Medulla oblongata (tissue), 1 donor: ENCODE data around the gene LGALS7.
"Not testable (repeated sequence)": the region's sequence is repeated elsewhere in the genome, so short reads cannot be mapped to it uniquely, and the experiment has no call there.

Experiments
- DNase-seq: peaks from one replicate; pipeline ENCODE4 v3.0.0-alpha.2; 2015; ENCODE audit errors: extremely low spot score

Gene LGALS7

DNA sequence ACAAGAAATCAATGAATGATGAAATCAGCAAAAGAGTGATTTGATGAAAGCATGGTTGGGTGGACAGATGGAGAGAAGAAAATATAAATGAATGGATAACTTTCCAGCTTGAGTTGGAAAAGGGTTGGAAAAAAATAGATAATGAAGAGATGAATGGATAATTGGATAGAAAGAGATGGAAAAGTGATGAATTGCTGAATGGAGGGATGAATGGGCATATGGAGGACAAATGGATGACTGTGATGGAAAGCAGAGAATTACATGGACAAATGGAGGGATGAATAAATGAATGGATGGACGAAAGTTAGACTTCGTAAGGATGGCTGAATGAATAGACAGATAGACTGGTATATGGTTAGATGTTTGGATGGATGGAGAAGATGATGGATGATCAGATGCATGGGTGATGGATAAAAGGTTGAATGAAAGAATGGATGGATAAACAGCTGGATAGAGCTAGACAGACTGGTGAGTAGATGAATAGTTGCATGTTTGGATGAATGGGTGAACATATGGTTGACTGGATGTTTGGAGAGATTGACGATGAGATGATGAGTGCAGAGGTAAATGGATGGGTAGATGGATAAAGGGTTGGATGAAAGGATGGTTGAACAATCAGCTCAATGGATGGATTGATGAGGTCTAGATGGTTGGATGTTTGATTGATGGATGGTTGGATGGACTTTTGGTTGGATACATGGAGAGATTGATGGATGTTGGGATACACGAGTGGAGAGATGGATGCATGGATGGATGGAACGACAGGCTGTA lies 27.4 kb upstream of the LGALS7 start:
- no peak for DNase-seq

- DNase-seq = no peak
Observed at GRCh38 chr19:38799104-38799503, 25.8 kb upstream of the LGALS7 start.

DNA sequence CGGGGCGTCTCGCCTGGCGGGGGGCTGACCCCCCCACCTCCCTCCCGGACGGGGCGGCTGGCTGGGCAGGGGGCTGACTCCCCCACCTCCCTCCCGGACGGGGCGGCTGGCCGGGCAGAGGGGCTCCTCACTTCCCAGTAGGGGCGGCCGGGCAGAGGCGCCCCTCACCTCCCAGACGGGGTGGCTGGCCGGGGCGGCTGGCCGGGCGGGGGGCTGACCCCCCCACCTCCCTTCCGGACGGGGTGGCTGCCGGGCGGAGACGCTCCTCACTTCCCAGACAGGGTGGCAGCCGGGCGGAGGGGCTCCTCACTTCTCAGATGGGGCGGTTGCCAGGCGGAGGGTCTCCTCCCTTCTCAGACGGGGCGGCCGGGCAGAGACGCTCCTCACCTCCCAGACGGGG lies 24.5 kb upstream of the LGALS7 start:
- DNase-seq = not testable (repeated sequence)

GRCh38 chr19:38796154-38796553 lies 22.8 kb upstream of the LGALS7 start:
- no peak for DNase-seq

DNA sequence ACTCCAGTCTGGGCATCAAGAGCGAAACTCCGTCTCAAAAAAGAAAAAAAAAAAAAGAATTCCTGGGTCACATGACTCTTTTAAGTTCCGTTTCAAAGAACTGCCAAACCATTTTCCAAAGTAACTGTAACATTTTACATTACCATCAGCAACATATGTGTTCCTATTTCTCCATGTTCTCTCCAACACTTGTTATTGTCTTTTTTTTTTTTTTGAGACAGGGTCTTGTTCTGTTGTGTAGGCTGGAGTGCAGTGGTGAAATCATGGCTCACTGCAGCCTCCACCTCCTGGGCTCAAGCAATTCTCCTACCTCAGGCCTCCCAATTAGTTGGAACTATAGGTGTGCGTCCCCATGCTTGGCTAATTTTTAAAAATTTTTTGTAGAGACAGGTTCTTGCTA lies 22.2 kb upstream of the LGALS7 start:
- no peak for DNase-seq

GRCh38 chr19:38793671-38794070 lies 20.4 kb upstream of the LGALS7 start:
- no peak for DNase-seq

DNA sequence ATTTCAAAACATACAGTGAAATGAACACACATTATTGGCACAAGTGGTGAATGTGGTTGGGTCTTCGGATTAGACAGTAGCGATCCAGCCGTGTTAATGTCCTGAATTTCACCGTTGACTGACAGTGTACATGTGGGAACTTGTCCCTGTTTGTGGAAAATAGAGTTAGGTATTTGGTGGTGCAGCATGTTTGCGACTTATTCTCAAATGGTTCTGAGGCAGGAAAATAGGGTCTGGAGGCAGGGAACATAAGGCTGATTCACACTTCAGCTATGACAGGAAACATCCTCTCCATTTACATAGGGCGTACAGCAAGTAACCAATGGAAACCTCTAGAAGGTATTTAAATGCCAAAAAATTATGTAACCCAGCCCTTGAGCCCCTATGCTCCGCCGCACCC lies 19.9 kb upstream of the LGALS7 start:
- no peak for DNase-seq

DNA sequence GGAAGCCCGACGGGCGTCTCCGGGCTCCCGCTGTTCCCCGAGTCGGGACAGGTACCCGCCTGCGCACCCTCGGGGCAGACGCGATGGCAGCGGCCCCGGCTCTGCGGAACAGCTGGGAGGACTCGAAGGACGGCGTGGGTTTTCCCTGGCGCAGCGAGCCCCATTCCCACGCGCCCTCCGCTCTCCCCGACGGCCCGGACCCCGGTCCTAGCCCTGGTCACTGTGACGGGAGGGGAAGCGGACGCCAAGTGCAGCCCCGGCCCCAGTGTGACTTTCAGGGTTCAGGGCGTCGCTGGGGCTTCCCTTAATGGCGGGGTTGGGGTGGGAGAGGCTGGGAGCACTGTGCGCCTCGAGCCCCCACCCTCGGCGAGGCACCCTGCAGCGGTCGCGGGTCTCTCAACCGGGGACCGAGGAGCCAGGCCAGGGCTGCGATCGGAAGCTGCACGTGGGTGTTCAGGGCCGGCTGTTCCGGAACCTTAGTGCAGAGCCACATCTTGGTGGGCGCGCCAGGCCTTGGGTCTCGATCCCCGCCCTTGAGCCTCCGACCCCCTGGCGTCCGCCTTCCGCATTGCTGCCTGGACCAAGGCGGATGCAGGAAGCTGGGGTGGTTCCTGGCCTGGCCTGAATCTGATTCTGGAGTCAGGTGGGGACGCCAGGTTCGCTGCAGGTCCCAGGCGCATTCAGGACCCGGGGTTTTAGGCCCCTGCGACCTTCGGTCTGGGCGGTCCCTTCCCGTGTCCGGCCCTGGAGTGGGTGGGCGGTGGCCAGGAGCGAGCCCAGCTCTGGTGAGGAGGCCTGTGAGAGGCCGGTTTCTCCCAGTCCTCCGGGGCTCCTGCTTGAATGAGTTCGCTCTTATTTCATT lies 19.2 kb upstream of the LGALS7 start:
- DNase-seq = no peak

- not testable (repeated sequence) for DNase-seq
Observed at GRCh38 chr19:38791451-38792064, 18.2 kb upstream of the LGALS7 start.

- DNase-seq = not testable (repeated sequence)
Observed at GRCh38 chr19:38790507-38791403, 17.4 kb upstream of the LGALS7 start.

GRCh38 chr19:38788478-38789243 lies 15.3 kb upstream of the LGALS7 start, which contains the start of gene LGALS7B:
TSS of gene LGALS7B (plus strand) at chr19:38789200. CDS start at chr19:38789227, 27 bp downstream.
- no peak for DNase-seq

DNA sequence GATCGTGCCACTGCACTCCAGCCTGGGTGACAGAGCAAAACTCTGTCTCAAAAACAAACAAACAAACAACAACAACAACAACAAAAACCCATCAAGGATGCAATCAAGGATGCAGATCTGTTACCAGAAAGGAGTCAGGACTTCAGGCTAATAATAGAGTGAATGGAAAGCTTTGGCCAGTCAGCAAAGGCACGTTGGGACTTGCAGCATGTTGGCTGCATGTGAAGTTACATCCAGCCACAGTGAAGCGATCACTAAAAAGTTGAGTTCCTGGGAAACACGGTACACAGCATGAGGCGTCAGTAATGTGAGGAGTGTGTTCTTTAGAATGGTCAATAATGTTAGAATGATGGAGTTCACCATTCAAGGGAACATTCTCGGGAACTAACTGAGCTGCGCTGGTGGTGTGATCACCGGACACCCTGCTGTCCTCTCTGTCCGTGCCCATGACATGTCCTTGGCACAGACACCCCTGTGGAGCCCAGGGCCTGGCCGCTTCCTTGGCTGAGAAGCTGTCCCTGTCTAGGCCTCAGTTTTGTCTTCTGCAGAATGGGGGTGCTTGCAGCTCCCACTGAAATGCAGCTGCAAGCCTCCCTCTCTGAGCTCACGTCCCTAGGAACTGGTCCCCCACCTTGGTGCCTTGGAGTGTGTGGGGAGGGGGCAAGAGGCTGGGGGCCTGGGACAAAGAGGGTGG lies 13.4 kb upstream of the LGALS7 start:
- no peak for DNase-seq

GRCh38 chr19:38786061-38786460 lies 12.7 kb upstream of the LGALS7 start:
- not testable (repeated sequence) for DNase-seq

DNA sequence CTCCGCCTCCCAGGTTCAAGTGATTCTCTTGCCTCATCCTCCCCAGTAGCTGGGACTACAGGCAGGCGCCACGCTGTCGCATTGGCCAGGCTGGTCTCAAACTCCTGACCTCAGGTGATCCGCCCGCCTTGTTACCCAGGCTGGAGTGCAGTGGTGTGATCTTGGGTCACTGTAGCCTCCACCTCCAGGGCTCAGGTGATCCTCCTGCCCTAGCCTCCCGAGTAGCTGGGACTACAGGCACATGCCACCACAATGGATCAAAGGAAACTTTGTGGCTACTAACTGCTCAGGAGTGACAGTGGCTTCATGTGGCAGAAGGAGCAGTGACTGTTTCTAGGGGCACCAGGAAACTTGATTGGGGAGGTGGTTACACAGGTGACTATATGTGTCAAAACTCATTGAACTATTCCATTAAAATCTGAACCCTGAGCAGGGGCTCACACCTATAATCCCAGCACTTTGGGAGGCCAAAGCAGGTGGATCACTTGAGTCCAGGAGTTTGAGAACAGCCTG lies 11.9 kb upstream of the LGALS7 start:
- no peak for DNase-seq

- DNase-seq = no peak
Observed at GRCh38 chr19:38784224-38784623, 10.9 kb upstream of the LGALS7 start.

GRCh38 chr19:38782212-38782611 lies 8.9 kb upstream of the LGALS7 start:
- DNase-seq = not testable (repeated sequence)

GRCh38 chr19:38781058-38781457 lies 7.7 kb upstream of the LGALS7 start:
- no peak for DNase-seq

- no peak for DNase-seq
Observed at GRCh38 chr19:38780443-38780842, 7.1 kb upstream of the LGALS7 start.

DNA sequence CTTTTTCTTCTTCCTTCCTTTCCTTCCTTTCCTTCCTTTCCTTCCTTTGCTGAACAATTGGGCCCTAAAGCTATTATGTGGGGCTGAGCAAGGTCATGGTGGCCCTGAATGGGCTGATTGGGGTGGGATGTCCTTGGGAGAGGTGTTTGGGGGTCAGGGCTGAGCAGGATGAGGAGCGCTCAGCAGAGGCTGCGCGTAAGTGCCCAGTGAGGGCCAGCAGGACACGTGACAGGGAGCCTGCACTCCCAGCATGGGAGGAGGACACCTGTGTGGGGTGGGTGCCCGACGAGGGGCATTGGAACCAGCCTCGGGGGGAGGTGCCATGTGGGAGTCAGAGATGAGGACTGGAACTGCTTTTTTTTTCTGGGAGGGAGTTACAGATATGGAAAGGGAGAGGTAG lies 5.4 kb upstream of the LGALS7 start:
- DNase-seq = no peak
